ENCODE measurements around the gene MCF2L.

Gene MCF2L

GRCh38 chr13:113023694-113024430, 54.8 kb downstream of the MCF2L start:
- Histone ChIP-seq H3K36me3 (no peaks in the 10 kb centered on the region), H3K27me3 (no peaks in the 10 kb centered on the region), H3K4me3 (ENCODE audit: low read depth, low read length) (no peak overlapping the region), H3K9me3 (no peaks in the 10 kb centered on the region), H3K4me1 (no peaks in the 10 kb centered on the region)
- DNase-seq: no peak
- TF ChIP-seq CTCF (IDR thresholded peaks at IDR 0.05; ENCODE audit: low read depth, low read length): no peak

- Histone ChIP-seq H3K36me3 (no peaks in the 10 kb centered on the region), H3K27me3 (no peaks in the 10 kb centered on the region), H3K4me1 (no peaks in the 10 kb centered on the region), H3K4me3 (ENCODE audit: low read depth, low read length) (no peak overlapping the region), H3K9me3 (no peaks in the 10 kb centered on the region)
- DNase-seq: no peak
- no peak for TF ChIP-seq CTCF (IDR thresholded peaks at IDR 0.05; ENCODE audit: low read depth, low read length)
Measured at GRCh38 chr13:113024466-113024865, 55.5 kb downstream of the MCF2L start.

GRCh38 chr13:113026391-113026910, 57.4 kb downstream of the MCF2L start:
- Histone ChIP-seq H3K9me3 (no peaks in the 10 kb centered on the region), H3K27me3 (no peaks in the 10 kb centered on the region), H3K4me1 (no peaks in the 10 kb centered on the region), H3K4me3 (ENCODE audit: low read depth, low read length) (no peak overlapping the region), H3K36me3 (no peaks in the 10 kb centered on the region)
- no peak for DNase-seq
- no peak for TF ChIP-seq CTCF (IDR thresholded peaks at IDR 0.05; ENCODE audit: low read depth, low read length)

- no peak overlapping the region for H3K4me3 ChIP-seq (ENCODE audit: low read depth, low read length)
- no peaks in the 10 kb centered on the region for H3K4me1 ChIP-seq
- no peaks in the 10 kb centered on the region for H3K9me3 ChIP-seq
- TF ChIP-seq CTCF (IDR thresholded peaks at IDR 0.05; ENCODE audit: low read depth, low read length): no peak
- no peaks in the 10 kb centered on the region for H3K27me3 ChIP-seq
- DNase-seq: no peak
- H3K36me3 ChIP-seq: no peaks in the 10 kb centered on the region
Measured at GRCh38 chr13:113027095-113027494, 58.1 kb downstream of the MCF2L start.

GRCh38 chr13:113027566-113027965, 58.6 kb downstream of the MCF2L start:
- DNase-seq: no peak
- H3K4me1 ChIP-seq: no peaks in the 10 kb centered on the region
- TF ChIP-seq CTCF (IDR thresholded peaks at IDR 0.05; ENCODE audit: low read depth, low read length): no peak
- H3K9me3 ChIP-seq: no peaks in the 10 kb centered on the region
- H3K36me3 ChIP-seq: no peaks in the 10 kb centered on the region
- H3K27me3 ChIP-seq: no peaks in the 10 kb centered on the region
- H3K4me3 ChIP-seq (ENCODE audit: low read depth, low read length): no peak overlapping the region

- no peak for TF ChIP-seq CTCF (IDR thresholded peaks at IDR 0.05; ENCODE audit: low read depth, low read length)
- no peaks in the 10 kb centered on the region for H3K9me3 ChIP-seq
- no peaks in the 10 kb centered on the region for H3K36me3 ChIP-seq
- no peaks in the 10 kb centered on the region for H3K27me3 ChIP-seq
- H3K4me1 ChIP-seq: no peaks in the 10 kb centered on the region
- DNase-seq: no peak
- H3K4me3 ChIP-seq (ENCODE audit: low read depth, low read length): no peak overlapping the region
Measured at GRCh38 chr13:113028336-113029060, 59.5 kb downstream of the MCF2L start.
